GM12878 (cell line): ENCODE data around the gene ZBED2. TPM values are rescaled to one million over a fixed set of nuclear protein-coding genes. Genes with fewer than 3 reads are reported as not detected.

Experiments
- CBX5 ChIP-seq: sonication (generic); IDR thresholded peaks from 2 replicates; pipeline ENCODE4 v1.6.1; 2016; ENCODE audit warnings: low read depth, moderate library complexity, mild to moderate bottlenecking, inconsistent platforms
- ESRRA ChIP-seq: IDR thresholded peaks from 2 replicates; pipeline ENCODE4 v1.6.1; 2012; ENCODE audit warnings: mild to moderate bottlenecking, low read length, improper control_type of control experiment
- LARP7 ChIP-seq: fragments of 450-650 bp; IDR thresholded peaks from 2 replicates; pipeline ENCODE4 v1.6.1; 2017; ENCODE audit warnings: mild to moderate bottlenecking
- SMC3 ChIP-seq: IDR thresholded peaks from 2 replicates; pipeline ENCODE4 v1.6.1; 2011; ENCODE audit warnings: low read length, improper control_type of control experiment, borderline replicate concordance
- SREBF1 ChIP-seq: IDR thresholded peaks from 2 replicates; pipeline ENCODE4 v1.6.1; 2012; ENCODE audit warnings: mild to moderate bottlenecking, low read length
- polyA plus RNA-seq, 11 experiments: library from polyadenylated mRNA; depleted of rRNA in 4 of 11; unstranded in 6 of 11; stranded (reverse) in 5 of 11; fragments of >200 nt; fragmentation: Nextera tagmentation in 4 of 11; fragmentation: Illumina TruSeq in 1 of 11; extraction: Ambion mirVana in 4 of 11; extraction: Trizol in 1 of 11; gene quantifications; 1 replicate in 1 of 11; 2 replicates in 10 of 11; pipeline versions ENCODE4 v1.2.1 to v1.2.3, GENCODE V29; 2011 to 2016; ENCODE audit warnings: inconsistent platforms in 2 of 11, missing spikeins in 2 of 11, low read depth in 1 of 11
- total RNA-seq, 4 experiments: library from RNA; depleted of rRNA in 3 of 4; stranded (reverse); fragments of >200 nt in 3 of 4; fragmentation: Illumina TruSeq in 1 of 4; extraction: Trizol in 1 of 4; gene quantifications; 2 replicates each; pipeline versions ENCODE4 v1.2.1 to v1.2.3, GENCODE V29; 2013 to 2021
- TF ChIP-seq, protein P1 (sequence below): fragments of 450-650 bp; IDR thresholded peaks from 2 replicates; pipeline ENCODE4 v1.6.1; 2017; ENCODE audit warnings: mild to moderate bottlenecking
- TF ChIP-seq, protein P2 (sequence below): fragments of 450-650 bp; IDR thresholded peaks from 2 replicates; pipeline ENCODE4 v1.6.1; 2018; ENCODE audit warnings: borderline replicate concordance, mild to moderate bottlenecking; ENCODE audit not compliant: partially characterized antibody
- TF ChIP-seq, protein P3 (sequence below): fragments of 450-650 bp; conservative IDR thresholded peaks from 2 replicates; pipeline ENCODE4 v1.6.1; 2017; ENCODE audit warnings: mild to moderate bottlenecking, moderate library complexity

Gene ZBED2
- total and polyA plus RNA-seq, 10 of the 15 experiments (the other 5 are each of a cell fraction or from before 2014, with no cell fraction given) = 0.02 to 0.24 (median 0.08) TPM; not detected in 3

DNA sequence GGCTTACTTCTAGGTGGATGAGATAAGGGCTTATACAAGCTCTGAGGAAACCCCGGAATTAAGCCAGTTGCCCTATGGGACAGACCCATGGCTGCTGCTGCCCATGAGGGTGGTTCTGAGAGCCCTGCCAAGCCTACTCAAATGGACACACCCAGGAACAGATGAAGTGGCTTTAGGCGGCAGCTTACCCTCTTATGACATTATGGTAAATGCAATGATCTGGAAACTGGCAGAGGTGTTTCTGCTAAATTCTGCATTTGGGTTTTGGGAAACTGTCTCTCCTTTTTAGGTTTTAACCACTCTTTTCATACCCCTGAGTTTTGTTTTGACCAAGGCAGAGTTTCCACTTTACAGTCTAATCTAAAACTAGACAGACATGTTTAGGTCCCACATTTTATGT is 9.0 kb upstream of the ZBED2 start (continued):
- TF ChIP-seq, protein P1, sequence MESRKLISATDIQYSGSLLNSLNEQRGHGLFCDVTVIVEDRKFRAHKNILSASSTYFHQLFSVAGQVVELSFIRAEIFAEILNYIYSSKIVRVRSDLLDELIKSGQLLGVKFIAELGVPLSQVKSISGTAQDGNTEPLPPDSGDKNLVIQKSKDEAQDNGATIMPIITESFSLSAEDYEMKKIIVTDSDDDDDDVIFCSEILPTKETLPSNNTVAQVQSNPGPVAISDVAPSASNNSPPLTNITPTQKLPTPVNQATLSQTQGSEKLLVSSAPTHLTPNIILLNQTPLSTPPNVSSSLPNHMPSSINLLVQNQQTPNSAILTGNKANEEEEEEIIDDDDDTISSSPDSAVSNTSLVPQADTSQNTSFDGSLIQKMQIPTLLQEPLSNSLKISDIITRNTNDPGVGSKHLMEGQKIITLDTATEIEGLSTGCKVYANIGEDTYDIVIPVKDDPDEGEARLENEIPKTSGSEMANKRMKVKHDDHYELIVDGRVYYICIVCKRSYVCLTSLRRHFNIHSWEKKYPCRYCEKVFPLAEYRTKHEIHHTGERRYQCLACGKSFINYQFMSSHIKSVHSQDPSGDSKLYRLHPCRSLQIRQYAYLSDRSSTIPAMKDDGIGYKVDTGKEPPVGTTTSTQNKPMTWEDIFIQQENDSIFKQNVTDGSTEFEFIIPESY = no peak
- TF ChIP-seq ESRRA (no peak), SREBF1 (no peak), LARP7 (no peak), CBX5 (no peak), SMC3 (no peak)
- TF ChIP-seq, protein P2, sequence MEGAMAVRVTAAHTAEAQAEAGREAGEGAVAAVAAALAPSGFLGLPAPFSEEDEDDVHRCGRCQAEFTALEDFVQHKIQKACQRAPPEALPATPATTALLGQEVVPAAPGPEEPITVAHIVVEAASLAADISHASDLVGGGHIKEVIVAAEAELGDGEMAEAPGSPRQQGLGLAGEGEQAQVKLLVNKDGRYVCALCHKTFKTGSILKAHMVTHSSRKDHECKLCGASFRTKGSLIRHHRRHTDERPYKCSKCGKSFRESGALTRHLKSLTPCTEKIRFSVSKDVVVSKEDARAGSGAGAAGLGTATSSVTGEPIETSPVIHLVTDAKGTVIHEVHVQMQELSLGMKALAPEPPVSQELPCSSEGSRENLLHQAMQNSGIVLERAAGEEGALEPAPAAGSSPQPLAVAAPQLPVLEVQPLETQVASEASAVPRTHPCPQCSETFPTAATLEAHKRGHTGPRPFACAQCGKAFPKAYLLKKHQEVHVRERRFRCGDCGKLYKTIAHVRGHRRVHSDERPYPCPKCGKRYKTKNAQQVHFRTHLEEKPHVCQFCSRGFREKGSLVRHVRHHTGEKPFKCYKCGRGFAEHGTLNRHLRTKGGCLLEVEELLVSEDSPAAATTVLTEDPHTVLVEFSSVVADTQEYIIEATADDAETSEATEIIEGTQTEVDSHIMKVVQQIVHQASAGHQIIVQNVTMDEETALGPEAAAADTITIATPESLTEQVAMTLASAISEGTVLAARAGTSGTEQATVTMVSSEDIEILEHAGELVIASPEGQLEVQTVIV = no peak
- TF ChIP-seq, protein P3, sequence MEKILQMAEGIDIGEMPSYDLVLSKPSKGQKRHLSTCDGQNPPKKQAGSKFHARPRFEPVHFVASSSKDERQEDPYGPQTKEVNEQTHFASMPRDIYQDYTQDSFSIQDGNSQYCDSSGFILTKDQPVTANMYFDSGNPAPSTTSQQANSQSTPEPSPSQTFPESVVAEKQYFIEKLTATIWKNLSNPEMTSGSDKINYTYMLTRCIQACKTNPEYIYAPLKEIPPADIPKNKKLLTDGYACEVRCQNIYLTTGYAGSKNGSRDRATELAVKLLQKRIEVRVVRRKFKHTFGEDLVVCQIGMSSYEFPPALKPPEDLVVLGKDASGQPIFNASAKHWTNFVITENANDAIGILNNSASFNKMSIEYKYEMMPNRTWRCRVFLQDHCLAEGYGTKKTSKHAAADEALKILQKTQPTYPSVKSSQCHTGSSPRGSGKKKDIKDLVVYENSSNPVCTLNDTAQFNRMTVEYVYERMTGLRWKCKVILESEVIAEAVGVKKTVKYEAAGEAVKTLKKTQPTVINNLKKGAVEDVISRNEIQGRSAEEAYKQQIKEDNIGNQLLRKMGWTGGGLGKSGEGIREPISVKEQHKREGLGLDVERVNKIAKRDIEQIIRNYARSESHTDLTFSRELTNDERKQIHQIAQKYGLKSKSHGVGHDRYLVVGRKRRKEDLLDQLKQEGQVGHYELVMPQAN = no peak
